Urinary bladder (tissue), 4 donors: ENCODE measurements around the gene NOL6. TPM values are rescaled to one million over a fixed set of nuclear protein-coding genes. Genes with fewer than 3 reads are reported as not detected.
"Not testable (repeated sequence)": the region's sequence is repeated elsewhere in the genome, so short reads cannot be mapped to it uniquely, and the experiment has no call there.

Experiments
- DNase-seq: peaks from one replicate; pipeline ENCODE4 v3.0.0-alpha.2; 2015; ENCODE audit errors: extremely low spot score
- H3K27ac ChIP-seq: one replicate; pipeline ENCODE4 v1.5.1; 2013; ENCODE audit warnings: low read depth, mild to moderate bottlenecking, moderate library complexity
- H3K36me3 ChIP-seq: one replicate; pipeline ENCODE4 v1.6.1; 2013; ENCODE audit warnings: mild to moderate bottlenecking, moderate library complexity; ENCODE audit not compliant: insufficient read depth
- H3K4me1 ChIP-seq: one replicate; pipeline ENCODE4 v1.6.1; 2013; ENCODE audit warnings: mild to moderate bottlenecking, moderate library complexity; ENCODE audit not compliant: insufficient read depth
- H3K4me3 ChIP-seq: one replicate; pipeline ENCODE4 v1.5.1; 2013; ENCODE audit warnings: low read depth, low read length
- WGBS: extraction: QIAGEN DNeasy Blood & Tissue Kit; methylation state at CpG from one replicate; pipeline ENCODE4 v1.1.7; 2013; 5-methylcytosine and 5-hydroxymethylcytosine counted together
- polyA plus RNA-seq: library from polyadenylated mRNA; stranded (reverse); fragments of 200-250 nt; gene quantifications from one replicate; pipeline ENCODE4 v1.2.3, GENCODE V29; 2013
- total RNA-seq: library from RNA; depleted of rRNA; stranded (reverse); fragments of >200 nt; gene quantifications from one replicate; pipeline ENCODE4 v1.2.3, GENCODE V29; 2014
- donor health status: healthy with polysubstance abuse.
- donor health status: healthy.

Gene NOL6
- total and polyA plus RNA-seq, 2 donors: 17.3 to 23.1 TPM

DNA sequence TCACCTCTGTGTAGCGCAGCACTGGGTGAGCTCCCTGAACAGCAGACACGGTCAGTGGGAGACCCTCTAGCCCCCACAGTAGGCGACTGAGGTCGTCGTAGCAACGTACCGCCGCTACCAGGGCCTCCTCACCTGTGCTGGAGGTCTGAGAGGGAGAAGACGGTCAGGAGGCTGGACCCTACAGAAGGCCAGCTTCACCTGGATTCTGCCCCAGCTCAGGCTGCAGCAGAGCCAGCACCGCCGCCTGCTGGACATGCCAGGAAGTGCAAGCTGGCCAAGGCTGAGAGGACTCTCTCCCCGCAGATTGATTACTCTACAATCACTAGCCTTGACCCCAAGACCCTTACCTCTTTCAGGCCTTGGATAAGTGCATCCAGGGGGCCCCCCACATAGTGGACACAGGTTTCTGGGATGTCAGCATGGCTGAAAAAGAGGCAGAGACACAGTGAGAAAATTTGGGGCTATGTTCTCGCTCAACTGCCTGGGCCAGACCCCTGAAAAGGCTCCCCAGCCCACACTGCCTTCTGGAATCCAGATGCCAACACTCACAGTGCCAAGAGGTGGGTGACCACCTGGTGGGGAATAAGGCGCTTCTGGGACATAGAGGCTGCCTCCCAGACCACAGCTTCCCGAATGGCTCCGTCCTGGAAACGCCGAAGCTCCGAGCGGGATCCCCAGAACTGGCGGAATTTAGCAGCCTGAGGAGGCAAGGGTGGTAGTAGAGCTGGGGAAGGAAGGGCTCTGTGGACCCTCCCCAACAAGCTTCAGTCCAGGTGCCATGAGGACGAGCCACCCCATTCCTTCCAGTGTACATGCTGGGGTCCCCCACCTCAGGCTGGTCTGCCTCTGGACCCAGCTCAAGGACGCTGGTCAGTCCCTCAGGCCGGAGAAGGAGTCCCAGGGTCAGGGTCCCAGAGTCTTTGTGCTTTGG is 6.9 kb downstream of the NOL6 start:
- DNase-seq: no peak
- Histone ChIP-seq H3K27ac (no peak overlapping the region), H3K36me3 (peaks cover 8% of the 10 kb centered on the region), H3K4me3 (no peak overlapping the region), H3K4me1 (no peaks in the 10 kb centered on the region)
- 78% methylated on average over 24 of the region's 24 CpGs for WGBS

DNA sequence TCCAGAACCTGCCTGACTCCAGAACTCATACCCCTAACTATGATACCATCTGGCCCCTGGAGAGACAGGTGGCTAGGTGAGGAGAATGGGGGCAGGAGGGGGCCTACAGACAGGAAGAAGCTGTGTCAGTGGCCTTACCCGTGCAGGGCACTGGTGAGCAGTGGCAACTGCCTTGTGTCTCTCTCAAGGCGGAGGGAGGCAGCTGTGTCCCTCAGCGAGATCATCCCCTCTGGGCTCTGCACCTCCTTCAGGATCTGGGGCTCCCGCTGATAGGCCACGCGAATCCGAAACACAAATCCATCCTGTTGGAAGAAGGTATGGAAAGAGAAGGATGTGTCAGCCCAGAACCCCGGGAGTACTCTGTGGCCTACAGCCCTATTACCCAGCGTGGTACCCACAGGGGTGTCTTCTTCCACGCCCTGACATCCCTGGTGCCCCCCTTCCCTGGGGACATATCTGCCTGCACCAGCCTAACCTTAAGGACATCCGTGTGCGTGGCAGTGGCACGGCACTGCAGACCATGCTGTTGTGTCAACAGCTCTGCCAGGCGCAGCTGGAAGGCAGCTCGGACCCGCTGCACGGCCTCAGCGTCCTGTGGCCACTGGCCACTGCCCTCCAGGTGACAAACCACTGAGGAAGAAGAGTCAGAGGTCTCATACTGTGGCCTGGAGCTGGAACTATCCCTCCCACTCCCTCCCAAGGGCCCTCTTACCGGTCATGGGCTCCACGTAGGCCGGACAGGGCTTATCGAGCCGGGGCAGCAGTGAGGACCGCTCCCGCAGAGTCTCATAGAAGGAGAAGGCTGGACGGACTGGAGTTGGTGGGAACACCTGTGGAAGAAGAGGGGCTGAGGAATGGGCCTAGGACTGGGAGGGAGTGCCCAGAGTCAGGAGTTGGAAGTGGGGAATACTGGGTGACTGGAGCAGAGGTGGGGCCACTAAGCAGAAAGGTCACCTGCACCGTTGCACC is 7.8 kb downstream of the NOL6 start:
- Histone ChIP-seq H3K4me3 (no peak overlapping the region), H3K4me1 (no peaks in the 10 kb centered on the region), H3K27ac (no peak overlapping the region), H3K36me3 (peaks cover 10% of the 10 kb centered on the region)
- 95% methylated on average over 27 of the region's 27 CpGs for WGBS
- no peak for DNase-seq

DNA sequence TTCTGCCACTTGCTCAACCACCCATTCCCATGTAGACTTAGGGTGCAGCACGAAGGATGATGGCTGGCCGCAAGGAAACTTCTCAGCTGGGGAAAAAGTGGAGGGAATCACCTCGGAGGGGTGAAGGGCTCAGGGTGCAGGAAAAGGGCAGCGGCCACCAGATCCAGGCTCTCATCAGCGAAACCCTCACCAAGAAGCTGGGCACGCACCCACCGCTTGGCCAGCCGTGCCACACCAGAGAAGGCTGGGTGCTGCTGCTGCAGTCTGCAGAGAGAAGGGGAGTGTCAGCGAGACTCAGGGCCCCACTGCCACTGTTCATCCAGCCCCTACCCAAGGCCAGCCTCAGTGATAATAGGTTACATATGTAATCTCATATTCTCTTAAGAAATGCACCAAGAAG is 8.6 kb downstream of the NOL6 start:
- no peak overlapping the region for H3K27ac ChIP-seq
- H3K36me3 ChIP-seq: peaks cover 10% of the 10 kb centered on the region
- H3K4me1 ChIP-seq: no peaks in the 10 kb centered on the region
- no peak overlapping the region for H3K4me3 ChIP-seq
- 95% methylated on average over 9 of the region's 9 CpGs for WGBS
- no peak for DNase-seq

DNA sequence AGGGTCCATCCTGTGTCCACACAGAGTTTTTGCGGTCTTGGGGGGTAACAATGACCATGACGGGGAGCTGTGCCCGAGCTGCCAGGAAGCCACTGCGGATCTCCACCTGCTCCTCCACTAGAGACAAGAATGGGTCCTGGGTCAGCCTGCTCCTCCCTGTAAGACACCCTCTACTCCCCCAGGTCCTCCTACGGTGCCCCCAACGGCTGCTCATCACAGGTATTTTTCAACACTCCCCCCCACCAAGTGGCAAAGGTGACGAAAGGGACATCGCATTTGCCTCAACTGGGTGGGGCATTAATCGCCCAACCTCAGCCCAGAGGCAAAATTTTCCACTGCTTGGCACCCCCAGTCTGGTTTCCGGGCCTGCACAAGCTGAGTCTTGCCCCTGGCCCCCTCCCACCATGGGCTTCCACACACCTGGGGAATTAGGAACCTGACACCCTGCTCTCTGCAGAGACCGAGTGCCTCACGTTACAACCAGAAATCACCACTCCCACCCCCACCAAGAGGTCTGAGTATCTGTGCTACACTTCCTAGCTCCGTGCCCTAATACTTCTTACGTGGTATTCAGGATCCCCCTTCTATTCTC is 9.6 kb downstream of the NOL6 start:
- WGBS: 86% methylated on average over 14 of the region's 14 CpGs
- H3K36me3 ChIP-seq: peaks cover 10% of the 10 kb centered on the region

DNA sequence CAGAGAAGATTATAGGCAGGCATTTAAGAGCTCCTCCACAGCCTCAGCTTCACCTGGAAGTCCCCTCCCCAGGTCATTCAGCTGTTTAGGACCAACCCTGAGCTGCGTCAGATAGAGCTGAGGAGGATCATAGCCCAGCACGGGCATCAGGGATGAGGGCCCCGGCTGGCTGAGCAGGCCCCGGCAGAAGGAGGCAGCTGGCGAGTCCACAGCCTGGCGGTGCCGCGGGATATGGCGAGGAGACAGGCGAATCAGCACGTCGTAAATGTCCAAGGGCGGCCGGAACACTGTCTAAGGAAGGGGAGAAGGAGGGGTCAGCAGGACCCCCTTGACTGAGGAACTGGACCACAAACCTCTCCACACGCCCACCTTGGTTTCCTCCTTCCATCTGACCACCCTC is 10.6 kb downstream of the NOL6 start:
- H3K4me3 ChIP-seq: no peak overlapping the region
- WGBS: 69% methylated on average over 15 of the region's 15 CpGs
- H3K36me3 ChIP-seq: peaks cover 3% of the 10 kb centered on the region

More for the DNA sequence above, 9.6 kb downstream of the NOL6 start:
- H3K4me1 ChIP-seq: no peaks in the 10 kb centered on the region
- no peak overlapping the region for H3K27ac ChIP-seq
- no peak overlapping the region for H3K4me3 ChIP-seq
- DNase-seq: no peak

DNA sequence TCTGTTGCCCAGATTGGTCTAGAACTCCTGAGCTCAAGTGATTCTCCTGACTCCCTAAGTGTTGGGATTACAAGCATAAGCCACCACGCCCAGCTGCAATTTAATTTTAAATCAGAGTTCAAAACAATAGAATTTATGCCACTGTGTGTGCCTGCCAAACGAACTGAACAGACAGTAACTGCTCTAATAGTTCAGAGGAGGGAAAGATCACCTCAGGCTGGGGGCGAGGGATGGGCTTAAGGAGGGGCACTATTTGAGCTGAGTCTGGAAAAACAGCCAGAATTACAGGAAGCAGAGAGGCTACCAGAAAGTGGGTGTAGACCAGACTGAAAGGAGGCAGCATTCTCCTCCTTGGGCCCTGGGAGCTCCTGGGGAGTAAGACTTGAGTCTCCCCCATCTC is 12.2 kb downstream of the NOL6 start:
- 75% methylated on average over 3 of the region's 3 CpGs for WGBS
- Histone ChIP-seq H3K36me3 (peaks cover 2% of the 10 kb centered on the region), H3K4me3 (no peak overlapping the region), H3K27ac (no peak overlapping the region), H3K4me1 (no peaks in the 10 kb centered on the region)
- DNase-seq: no peak

More for the DNA sequence above, 10.6 kb downstream of the NOL6 start:
- no peak for DNase-seq
- H3K4me1 ChIP-seq: no peaks in the 10 kb centered on the region
- no peak overlapping the region for H3K27ac ChIP-seq

DNA sequence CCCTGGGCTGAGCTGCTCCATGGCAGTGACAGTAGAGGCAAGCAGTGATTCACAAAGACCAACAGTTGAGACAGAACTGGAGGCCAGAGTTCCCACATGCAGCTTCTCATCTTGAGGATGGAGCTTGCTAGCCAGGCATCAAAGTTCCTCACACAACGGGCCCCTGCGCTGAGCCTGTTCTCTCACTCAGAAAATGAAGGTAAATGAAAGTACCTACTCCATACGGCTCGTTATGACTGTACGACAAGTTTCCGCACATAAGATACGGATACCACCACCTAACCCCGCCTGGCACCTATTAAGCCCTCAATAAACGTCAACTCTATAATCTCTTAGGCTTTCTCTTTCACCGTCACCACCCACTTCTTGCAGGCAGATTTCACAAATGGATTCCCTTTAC is 12.9 kb downstream of the NOL6 start:
- no peak overlapping the region for H3K27ac ChIP-seq
- WGBS: 66% methylated on average over 10 of the region's 10 CpGs
- peaks cover 2% of the 10 kb centered on the region for H3K36me3 ChIP-seq

DNA sequence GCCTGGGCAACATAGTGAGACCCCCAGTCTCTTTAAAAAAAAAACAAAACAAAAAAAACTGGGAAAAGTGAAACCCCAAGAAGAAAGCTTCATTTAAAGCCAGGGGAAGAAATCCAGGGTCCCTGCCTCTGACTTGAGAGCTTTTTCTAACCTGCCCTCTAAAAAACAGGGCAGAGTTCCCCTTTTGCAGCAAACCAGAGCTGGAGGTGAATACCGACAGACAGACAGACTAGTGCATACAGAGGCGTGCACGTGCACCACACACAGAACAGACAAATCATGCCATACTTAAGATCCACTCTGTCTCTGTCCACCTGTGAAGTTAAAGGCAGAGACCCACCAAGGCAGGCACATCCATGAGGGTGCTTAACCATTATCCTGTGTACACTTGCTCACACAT is 14.6 kb downstream of the NOL6 start:
- no peak overlapping the region for H3K27ac ChIP-seq
- 74% methylated on average over 3 of the region's 3 CpGs for WGBS
- no peaks in the 10 kb centered on the region for H3K4me1 ChIP-seq
- peaks cover 2% of the 10 kb centered on the region for H3K36me3 ChIP-seq
- H3K4me3 ChIP-seq: no peak overlapping the region
- DNase-seq: no peak

More for the DNA sequence above, 12.9 kb downstream of the NOL6 start:
- Histone ChIP-seq H3K4me3 (no peak overlapping the region), H3K4me1 (no peaks in the 10 kb centered on the region)
- no peak for DNase-seq

DNA sequence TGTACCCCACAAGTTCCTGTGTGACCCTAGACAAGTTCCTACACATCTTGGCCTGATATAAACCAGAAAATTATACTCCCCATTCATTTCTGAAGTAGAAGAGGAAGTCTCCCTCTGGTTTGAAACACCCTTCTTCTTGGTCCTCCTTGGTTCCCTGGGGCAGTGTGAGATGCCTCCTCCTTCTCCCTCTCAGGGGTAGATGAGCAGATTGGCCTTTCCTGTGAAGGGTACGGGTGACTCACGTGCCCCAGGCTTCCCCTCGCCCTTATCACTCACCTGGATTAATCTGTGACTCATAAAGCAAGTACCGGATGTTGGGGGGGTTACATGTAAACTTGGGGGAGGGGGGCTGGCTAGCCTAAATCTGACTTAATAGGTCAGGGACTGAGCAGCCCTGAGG is 15.3 kb downstream of the NOL6 start:
- Histone ChIP-seq H3K4me1 (no peaks in the 10 kb centered on the region), H3K36me3 (peaks cover 2% of the 10 kb centered on the region), H3K27ac (no peak overlapping the region), H3K4me3 (no peak overlapping the region)
- 28% methylated on average over 4 of the region's 4 CpGs for WGBS
- DNase-seq: no peak

DNA sequence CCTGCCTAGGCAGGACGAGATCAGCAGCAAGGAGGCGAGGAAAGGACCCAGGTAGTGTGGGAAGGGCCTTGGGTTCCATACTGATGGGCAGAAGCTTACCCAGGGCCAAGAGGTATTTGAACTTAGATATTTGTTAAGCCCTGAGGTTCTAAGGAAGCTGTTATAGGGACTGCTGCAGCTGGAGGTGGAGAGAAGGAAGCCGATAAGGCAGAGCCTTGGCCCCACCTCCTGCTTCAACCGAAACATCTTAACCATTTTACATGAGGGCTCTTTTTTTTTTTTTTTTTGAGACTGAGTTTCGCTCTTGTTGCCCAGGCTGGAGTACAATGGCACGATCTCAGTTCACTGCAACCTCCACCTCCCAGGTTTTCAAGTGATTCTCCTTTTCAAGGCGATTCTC is 17.8 kb downstream of the NOL6 start:
- 79% methylated on average over 7 of the region's 7 CpGs for WGBS
- H3K27ac ChIP-seq: no peak overlapping the region

DNA sequence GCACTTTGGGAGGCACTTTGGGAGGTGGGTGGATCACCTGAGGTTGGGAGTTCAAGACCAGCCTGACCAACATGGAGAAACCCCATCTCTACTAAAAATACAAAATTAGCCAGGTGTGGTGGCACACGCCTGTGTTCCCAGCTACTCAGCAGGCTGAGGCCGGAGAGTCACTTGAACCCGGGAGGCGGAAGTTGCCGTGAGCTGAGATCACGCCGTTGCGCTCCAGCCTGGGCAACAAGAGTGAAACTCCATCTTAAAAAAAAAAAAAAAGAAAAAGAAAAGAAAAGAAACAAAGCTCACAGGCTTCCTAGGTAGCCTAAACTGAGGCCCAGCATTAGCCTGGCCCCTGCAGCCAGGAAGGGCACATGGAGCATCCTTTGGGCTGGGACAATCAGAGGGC is 18.3 kb downstream of the NOL6 start:
- DNase-seq, H3K36me3 ChIP-seq, H3K4me1 ChIP-seq, H3K4me3 ChIP-seq, H3K27ac ChIP-seq: not testable (repeated sequence)
- WGBS: 95% methylated on average over 8 of the region's 8 CpGs

More for the DNA sequence above, 17.8 kb downstream of the NOL6 start:
- H3K36me3 ChIP-seq: no peaks in the 10 kb centered on the region
- no peak for DNase-seq
- no peak overlapping the region for H3K4me3 ChIP-seq
- peaks cover 1% of the 10 kb centered on the region for H3K4me1 ChIP-seq

DNA sequence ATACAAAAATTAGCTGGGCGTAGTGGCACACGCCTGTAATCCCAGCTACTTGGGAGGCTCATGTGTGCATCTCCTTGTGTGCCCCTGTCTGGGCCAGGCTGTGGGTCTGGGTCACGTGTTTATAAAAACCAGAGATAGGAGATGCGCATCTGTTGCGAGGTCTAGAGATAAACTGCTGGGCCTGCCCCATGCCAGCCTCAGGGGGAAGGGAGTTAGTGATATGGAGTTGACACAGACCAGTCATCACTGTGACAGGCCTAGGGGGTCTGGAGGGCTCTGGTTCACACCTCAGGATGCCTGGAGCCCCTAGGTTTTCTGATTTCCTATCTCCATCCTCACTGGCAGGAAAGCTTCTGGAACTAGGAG is 19.1 kb downstream of the NOL6 start:
- H3K27ac ChIP-seq, H3K4me3 ChIP-seq, H3K36me3 ChIP-seq, H3K4me1 ChIP-seq, DNase-seq: not testable (repeated sequence)
- WGBS: 76% methylated on average over 5 of the region's 5 CpGs

DNA sequence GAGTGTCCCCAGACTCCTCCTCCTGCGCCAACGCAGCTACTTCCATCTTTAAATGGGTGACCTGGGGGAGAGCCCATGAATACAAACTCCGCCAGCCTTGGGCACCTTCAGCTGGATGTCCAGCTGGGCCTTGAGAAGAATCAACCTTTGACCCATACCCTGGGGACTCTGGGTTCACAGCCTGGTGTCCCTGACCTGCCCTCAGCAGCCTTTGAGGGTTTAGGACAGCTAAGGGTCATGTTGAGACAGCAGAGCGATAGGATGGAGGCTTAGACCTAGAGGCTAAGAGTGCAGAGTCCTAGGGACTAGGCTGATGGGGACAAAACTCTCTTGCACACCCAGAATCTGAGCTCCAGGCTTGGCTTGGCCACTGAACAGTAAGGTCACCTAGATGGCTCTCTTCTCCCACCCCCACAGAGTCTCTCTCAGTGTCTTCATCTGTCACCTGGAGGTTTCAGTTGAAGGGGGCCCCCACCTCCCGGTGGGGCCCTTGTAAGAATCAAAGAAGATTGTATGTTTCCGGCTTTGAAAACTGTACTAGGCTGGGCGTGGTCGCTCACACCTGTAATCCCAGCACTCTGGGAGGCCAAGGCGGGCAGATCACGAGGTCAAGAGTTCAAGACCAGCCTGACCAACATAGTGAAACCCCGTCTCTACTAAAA is 19.6 kb downstream of the NOL6 start:
- Histone ChIP-seq H3K4me1 (peaks cover 1% of the 10 kb centered on the region), H3K36me3 (no peaks in the 10 kb centered on the region), H3K27ac (no peak overlapping the region), H3K4me3 (no peak overlapping the region)
- no peak for DNase-seq
- WGBS: 86% methylated on average over 11 of the region's 11 CpGs
